ENCODE data around the gene WWP2.

- TF ChIP-seq CTCF (IDR thresholded peaks at IDR 0.05) = no peak
- TF ChIP-seq REST (IDR thresholded peaks at IDR 0.05; ENCODE audit: insufficient read depth in 1 of 2, low read depth in 2 of 2, low read length in 1 of 2) = no peak
- no peak for TF ChIP-seq POLR2AphosphoS5 (IDR thresholded peaks at IDR 0.05; ENCODE audit: low read depth, low read length)
These were observed 177.9 kb downstream of the WWP2 start for GRCh38 chr16:69939821-69940585.
